ENCODE results near the gene RTEL1. TPM values are rescaled to one million over a fixed set of nuclear protein-coding genes. Genes with fewer than 3 reads are reported as not detected.

The RTEL1 gene
- total RNA-seq, 2 experiments from 2014 or later: 25.5 to 27.6 TPM

GRCh38 chr20:63622096-63622495, 36.0 kb upstream of the RTEL1 start:
- Histone ChIP-seq H3K27me3 (ENCODE audit: control insufficient read depth in 1 of 2, insufficient read depth in 2 of 2, low read length in 2 of 2) (no peaks in the 10 kb centered on the region), H3K9me3 (ENCODE audit: control insufficient read depth in 1 of 2, insufficient read depth in 1 of 2, low read length in 2 of 2) (no peaks in the 10 kb centered on the region), H3K27ac (ENCODE audit: low read depth in 1 of 2, low read length in 2 of 2) (no peak overlapping the region), H3K4me3 (ENCODE audit: low read length) (no peak overlapping the region), H3K4me1 (ENCODE audit: insufficient read depth, low read length) (peaks cover 20% of the 10 kb centered on the region), H3K36me3 (ENCODE audit: insufficient read depth, low read length) (peaks cover 29% of the 10 kb centered on the region)
- H3K27ac Mint-ChIP-seq: peak overlapping the region; percentile 24
- H3K27me3 Mint-ChIP-seq: no peaks in the 10 kb centered on the region
- ATAC-seq (ENCODE audit: poor library complexity): no peak
- H3K9me3 Mint-ChIP-seq: no peaks in the 10 kb centered on the region
- peaks cover 47% of the 10 kb centered on the region for H3K36me3 Mint-ChIP-seq (ENCODE audit: low read depth)
- POLR2A ChIA-PET: interaction anchor here (13.6 kb wide), 1 partner anchor 17 kb away, joined by 449 read pairs; no protein-coding TSS in a partner anchor
- H3K4me1 Mint-ChIP-seq (ENCODE audit: low read depth): peaks cover 30% of the 10 kb centered on the region
- DNase-seq: no peak
- peak overlapping the region; percentile 30 for H3K4me3 Mint-ChIP-seq
- no peak for TF ChIP-seq CTCF (IDR thresholded peaks at IDR 0.05)
- CTCF ChIA-PET: no interaction called here
- intact Hi-C loops (cut with DNase I, micrococcal nuclease): loop anchor here in 1 of 2 experiments (5.0 kb wide), 1 partner anchor 40 kb away; no protein-coding TSS in a partner anchor

- intact Hi-C loops (cut with DNase I, micrococcal nuclease): loop anchor here in 1 of 2 experiments (5.0 kb wide), 1 partner anchor 40 kb away; no protein-coding TSS in a partner anchor
- Histone ChIP-seq H3K4me1 (ENCODE audit: insufficient read depth, low read length) (peaks cover 20% of the 10 kb centered on the region), H3K27me3 (ENCODE audit: control insufficient read depth in 1 of 2, insufficient read depth in 2 of 2, low read length in 2 of 2) (no peaks in the 10 kb centered on the region), H3K9me3 (ENCODE audit: control insufficient read depth in 1 of 2, insufficient read depth in 1 of 2, low read length in 2 of 2) (no peaks in the 10 kb centered on the region), H3K4me3 (ENCODE audit: low read length) (no peak overlapping the region), H3K36me3 (ENCODE audit: insufficient read depth, low read length) (peaks cover 23% of the 10 kb centered on the region), H3K27ac (ENCODE audit: low read depth in 1 of 2, low read length in 2 of 2) (no peak overlapping the region)
- ChIA-PET CTCF (no interaction called here), POLR2A (interaction anchor here (13.6 kb wide), 1 partner anchor 16 kb away, joined by 449 read pairs; no protein-coding TSS in a partner anchor)
- Mint-ChIP-seq H3K27me3 (no peaks in the 10 kb centered on the region), H3K27ac (peak overlapping the region; percentile 24), H3K4me1 (ENCODE audit: low read depth) (peaks cover 30% of the 10 kb centered on the region), H3K36me3 (ENCODE audit: low read depth) (peaks cover 44% of the 10 kb centered on the region), H3K4me3 (no peak overlapping the region), H3K9me3 (no peaks in the 10 kb centered on the region)
- no peak for ATAC-seq (ENCODE audit: poor library complexity)
- DNase-seq: no peak
- TF ChIP-seq CTCF (IDR thresholded peaks at IDR 0.05): no peak
Observed at GRCh38 chr20:63622732-63623131, 35.4 kb upstream of the RTEL1 start.

GRCh38 chr20:63624486-63624885, 33.6 kb upstream of the RTEL1 start:
- Mint-ChIP-seq H3K27me3 (no peaks in the 10 kb centered on the region), H3K27ac (peak overlapping the region; percentile 87), H3K4me3 (peak overlapping the region; percentile 77), H3K9me3 (no peaks in the 10 kb centered on the region), H3K4me1 (ENCODE audit: low read depth) (peaks cover 42% of the 10 kb centered on the region), H3K36me3 (ENCODE audit: low read depth) (peaks cover 44% of the 10 kb centered on the region)
- ATAC-seq (ENCODE audit: poor library complexity) (no peak), DNase-seq (peak in 1 of 14 experiments; percentile 51)
- Histone ChIP-seq H3K27ac (ENCODE audit: low read depth in 1 of 2, low read length in 2 of 2) (no peak overlapping the region), H3K4me3 (ENCODE audit: low read length) (no peak overlapping the region), H3K27me3 (ENCODE audit: control insufficient read depth in 1 of 2, insufficient read depth in 2 of 2, low read length in 2 of 2) (no peaks in the 10 kb centered on the region), H3K9me3 (ENCODE audit: control insufficient read depth in 1 of 2, insufficient read depth in 1 of 2, low read length in 2 of 2) (no peaks in the 10 kb centered on the region), H3K4me1 (ENCODE audit: insufficient read depth, low read length) (peaks cover 36% of the 10 kb centered on the region), H3K36me3 (ENCODE audit: insufficient read depth, low read length) (peaks cover 10% of the 10 kb centered on the region)
- CTCF ChIA-PET: interaction anchor here (0.9 to 1.9 kb wide), 4 partner anchors 15 to 87 kb away, joined by 4 to 11 read pairs (median 6); partner anchors contain the start of gene PTK6
- POLR2A ChIA-PET: interaction anchor here (0.5 to 13.6 kb wide), 3 partner anchors 14 to 106 kb away, joined by 3 to 449 read pairs (median 5); no protein-coding TSS in a partner anchor
- TF ChIP-seq CTCF (IDR thresholded peaks at IDR 0.05): no peak
- intact Hi-C loops (cut with DNase I, micrococcal nuclease): loop anchor here in 1 of 2 experiments (5.0 kb wide), 1 partner anchor 42 kb away; no protein-coding TSS in a partner anchor

Data from CD4-positive, alpha-beta T cell (primary cell).